Measurements from ENCODE around the gene ZDHHC4.
"Not testable (repeated sequence)": the region's sequence is repeated elsewhere in the genome, so short reads cannot be mapped to it uniquely, and the experiment has no call there.

ZDHHC4 gene

DNA sequence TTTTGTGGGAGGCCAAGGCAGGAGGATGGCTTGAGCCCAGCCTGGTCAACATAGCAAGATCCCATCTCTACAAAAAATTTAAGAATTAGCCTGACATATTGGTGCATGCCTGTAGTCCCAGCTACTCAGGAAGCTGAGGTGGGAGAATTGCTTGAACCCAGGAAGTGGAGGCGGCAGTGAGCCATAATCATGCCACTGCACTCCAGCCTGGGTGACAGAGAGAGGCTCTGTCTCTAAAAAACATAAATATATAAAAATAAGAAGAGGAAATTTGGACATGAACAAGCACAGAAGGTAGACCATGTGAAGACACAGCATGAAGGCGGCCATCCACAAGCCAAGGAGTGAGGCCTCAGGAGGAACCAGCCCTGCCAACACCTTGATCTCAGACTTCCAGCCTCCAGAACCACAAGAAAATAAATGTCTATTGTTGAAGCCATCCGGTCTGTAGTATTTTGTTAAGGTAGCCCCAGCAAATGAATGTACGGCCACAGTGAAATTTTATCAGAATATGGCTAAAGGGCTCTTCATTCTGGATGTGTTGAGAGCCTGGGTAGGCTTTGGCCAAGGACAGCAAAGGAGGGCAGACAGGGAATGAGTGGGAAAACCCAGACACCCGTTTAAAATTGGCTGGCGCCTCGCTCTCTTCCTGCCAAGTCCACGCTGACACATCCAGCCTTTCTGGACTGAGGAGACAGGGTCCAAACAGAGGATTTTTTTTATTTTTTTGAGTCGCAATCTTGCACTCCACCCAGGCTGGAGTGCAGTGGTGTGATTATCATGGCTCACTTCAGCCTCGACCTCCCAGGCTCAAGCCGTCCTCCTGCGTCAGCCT lies 13.1 kb upstream of the ZDHHC4 start:
- DNase-seq: no peak

DNA sequence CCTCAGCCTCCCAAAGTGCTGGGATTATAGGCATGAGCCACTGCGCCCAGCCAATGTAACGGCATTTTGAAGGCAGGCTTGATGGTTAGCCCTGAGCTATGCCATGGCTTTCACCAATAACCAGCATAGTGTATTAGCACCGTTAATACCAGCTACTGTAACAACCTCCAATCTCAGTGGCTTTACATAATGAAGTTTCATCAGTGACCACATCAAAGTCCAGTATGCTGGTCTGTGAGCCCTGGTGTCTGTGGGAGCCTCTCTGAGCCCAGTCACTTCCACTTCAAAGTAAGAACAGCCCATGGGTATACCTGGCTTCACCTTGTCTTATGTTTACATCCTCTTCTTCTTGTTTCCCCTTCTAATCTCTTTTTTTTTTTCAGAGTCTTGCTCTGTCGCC lies 11.6 kb upstream of the ZDHHC4 start:
- no peak for DNase-seq

- DNase-seq: no peak
Measured at GRCh38 chr7:6567886-6568285, 9.4 kb upstream of the ZDHHC4 start.

GRCh38 chr7:6571160-6571779 lies 6.0 kb upstream of the ZDHHC4 start:
- DNase-seq: no peak

DNA sequence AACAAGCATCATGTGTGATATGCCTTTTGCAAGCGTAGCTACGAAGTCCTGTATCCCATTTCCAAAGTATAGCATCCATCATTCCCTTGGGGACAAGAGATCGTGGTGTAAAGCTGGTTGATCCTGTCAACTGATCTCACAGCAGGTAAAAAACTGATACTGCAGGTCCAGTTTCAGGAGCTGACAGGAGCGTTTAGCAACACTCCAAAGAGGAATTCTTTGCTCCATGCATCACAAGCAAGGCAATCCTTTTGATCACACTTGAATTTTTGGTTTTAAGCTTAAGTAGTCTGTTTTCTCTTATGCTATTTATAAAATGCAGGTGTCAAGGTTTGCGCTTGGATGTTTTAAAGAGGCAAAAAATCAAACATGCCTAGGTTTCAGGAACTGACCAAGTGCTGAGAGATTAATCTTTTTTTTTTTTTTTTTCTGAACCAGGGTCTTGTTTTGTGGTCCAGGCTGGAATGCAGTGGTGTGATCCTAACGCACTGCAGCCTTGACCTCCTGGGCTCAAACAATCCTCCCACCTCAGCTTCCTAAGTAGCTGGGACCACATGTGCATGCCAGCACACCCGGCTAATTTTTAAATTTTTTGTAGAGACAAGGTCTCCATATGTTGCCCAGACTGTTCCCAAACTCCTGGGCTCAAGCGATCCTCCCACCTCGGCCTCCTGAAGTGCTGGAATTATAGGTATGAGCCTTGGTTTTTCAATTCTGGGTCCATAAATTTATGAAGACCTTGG lies 1.8 kb upstream of the ZDHHC4 start:
- DNase-seq: no peak

DNA sequence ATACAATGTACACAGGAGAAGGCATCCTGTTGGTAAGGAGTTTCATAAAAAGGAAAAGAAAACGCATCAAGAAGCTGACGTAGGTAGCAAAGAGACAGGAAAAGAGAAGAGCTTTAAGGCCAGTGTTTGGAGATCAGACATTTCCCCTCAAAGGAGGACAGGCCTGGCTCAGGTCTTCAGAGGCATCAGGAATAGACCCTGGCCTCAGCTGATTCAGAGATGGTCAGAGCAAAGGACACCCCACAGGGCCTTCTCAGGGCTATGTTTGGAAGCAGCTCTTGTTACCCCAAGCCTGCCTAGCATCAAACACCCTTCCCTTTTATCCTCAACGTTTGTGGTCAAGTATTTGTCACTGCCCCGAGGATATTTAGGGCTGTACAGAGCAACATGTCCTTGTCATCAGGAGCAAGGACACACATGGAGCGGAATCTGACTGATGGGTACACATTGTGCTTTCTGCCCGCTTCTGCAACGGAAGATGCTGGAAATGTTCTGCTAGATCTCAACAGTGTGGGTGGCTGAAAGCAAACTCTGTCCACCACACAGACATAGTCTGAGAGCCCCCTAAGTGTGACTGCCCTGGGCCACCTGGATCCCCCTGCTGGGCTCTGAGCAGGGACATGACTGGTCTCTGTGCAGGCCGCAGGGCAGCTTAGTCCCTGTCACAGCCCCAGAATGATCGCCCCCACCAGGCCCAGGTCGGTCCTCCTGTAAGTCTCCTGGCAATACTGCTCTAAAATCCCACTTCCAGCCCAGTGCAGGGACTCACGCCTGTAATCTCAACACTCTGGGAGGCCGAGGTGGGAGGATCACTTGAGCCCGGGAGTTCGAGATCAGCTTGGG lies 1.0 kb upstream of the ZDHHC4 start:
- no peak for DNase-seq

DNA sequence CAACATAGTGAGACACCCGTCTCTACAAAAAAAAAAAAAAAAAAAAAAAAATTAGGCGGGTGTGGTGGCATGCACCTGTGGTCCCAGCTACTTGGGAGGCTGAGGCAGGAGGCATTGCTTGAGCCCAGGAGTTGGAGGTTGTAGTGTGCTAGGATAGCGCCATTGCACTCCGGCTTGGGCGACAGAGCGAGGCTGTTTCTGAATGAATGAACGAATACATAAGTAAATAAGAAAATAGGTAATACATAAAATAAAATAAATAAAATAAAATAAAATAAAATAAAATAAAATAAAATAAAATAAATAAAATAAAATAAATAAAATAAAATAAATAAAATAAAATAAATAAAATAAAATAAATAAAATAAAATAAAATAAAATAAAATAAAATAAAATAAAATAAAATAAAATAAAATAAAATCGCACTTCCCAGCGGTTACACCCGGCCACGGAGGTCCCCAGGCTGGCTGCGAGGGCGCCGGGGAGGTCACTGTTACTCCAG lies 336 bp upstream of the ZDHHC4 start:
- not testable (repeated sequence) for DNase-seq

- no peak for DNase-seq
Measured at GRCh38 chr7:6578114-6579084, 1.1 kb downstream of the ZDHHC4 start.

DNA sequence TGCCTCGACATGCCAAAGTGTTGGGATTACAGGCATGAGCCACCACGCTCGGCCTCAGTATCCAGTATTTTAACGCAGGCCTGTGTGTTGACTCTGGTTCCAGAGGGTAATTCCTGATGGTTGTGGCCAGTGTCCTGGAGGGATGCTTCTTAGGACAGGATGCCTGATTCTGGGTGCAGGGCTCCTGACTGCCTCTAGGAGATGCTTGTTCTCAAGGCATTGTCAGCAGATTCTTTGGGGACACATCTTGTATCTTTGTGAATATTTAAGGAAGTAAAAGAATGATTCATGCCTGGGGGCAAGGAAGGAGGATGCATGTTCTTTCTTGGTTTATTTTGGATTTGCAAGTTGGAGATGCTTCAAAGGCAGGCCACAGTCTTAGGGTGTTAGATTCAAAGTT lies 2.2 kb downstream of the ZDHHC4 start:
- no peak for DNase-seq

DNA sequence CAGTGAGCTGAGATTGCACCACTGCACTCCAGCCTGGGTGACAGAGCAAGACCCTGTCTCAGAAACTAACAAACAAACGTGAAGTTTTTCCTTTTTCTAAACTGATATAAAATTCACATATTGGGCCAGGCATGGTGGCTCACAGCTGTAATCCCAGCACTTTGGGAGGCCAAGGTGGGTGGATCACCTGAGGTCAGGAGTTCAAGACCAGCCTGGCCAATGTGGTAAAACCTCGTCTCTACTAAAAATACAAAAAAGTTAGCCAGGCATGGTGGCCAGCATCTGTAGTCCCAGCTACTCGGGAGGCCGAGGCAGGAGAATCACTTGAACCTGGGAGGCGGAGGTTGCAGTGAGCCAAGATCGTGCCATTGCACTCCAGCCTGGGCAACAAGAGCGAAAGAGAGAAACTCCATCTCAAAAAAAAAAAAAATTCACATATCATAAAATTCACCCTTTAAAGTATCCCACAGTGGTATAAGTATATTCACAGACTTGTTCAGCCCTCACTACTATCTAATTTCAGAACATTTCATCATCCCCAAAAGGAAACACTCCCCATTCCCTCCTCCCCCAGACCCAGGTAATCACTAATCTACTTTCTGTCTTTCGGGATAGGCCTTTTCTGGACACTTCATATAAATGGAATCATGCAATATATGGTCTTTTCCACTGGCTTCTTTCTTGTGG lies 8.6 kb downstream of the ZDHHC4 start:
- not testable (repeated sequence) for DNase-seq

- DNase-seq: no peak
Measured at GRCh38 chr7:6588566-6588965, 11.3 kb downstream of the ZDHHC4 start.

GRCh38 chr7:6589151-6589828 lies 12.0 kb downstream of the ZDHHC4 start:
- no peak for DNase-seq

DNA sequence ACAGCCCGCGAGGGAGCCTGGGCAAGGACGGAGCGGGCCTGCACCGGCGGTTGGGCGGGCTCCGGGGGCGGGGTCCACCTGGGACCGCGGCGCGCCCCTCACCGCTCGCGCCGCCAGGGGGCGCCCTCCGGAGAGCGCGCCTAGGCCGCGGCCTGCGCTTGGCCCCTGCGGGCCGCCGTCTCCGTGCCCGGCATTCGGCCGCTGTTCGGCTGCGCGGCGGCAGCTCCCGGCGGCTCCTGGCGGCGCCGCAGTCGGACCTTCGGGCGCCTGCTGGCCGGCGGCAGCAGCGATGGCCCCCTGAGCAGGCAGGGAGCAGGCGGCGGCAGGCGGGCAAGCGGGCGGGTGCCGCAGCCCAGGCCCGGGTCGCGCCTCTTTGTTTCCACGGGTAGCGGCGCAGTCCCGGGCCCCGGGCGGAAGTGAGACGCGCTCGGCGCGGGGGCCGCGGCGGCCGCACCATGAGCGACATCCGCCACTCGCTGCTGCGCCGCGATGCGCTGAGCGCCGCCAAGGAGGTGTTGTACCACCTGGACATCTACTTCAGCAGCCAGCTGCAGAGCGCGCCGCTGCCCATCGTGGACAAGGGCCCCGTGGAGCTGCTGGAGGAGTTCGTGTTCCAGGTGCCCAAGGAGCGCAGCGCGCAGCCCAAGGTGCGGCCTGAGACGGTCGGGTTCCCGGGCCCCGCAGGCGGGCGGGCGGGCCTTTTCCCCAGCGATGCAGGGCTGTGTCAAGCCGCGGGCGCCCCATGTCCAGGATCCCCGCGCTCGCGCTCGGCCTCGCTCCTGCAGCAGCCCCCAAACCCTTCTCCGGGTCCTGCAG lies 12.8 kb downstream of the ZDHHC4 start, which contains the start of gene INTS15:
TSS of gene INTS15 (plus strand) at position 193 of the 816 bp plus-strand sequence. CDS start at position 456, 263 bp downstream.
- DNase-seq: peak; percentile 79

DNA sequence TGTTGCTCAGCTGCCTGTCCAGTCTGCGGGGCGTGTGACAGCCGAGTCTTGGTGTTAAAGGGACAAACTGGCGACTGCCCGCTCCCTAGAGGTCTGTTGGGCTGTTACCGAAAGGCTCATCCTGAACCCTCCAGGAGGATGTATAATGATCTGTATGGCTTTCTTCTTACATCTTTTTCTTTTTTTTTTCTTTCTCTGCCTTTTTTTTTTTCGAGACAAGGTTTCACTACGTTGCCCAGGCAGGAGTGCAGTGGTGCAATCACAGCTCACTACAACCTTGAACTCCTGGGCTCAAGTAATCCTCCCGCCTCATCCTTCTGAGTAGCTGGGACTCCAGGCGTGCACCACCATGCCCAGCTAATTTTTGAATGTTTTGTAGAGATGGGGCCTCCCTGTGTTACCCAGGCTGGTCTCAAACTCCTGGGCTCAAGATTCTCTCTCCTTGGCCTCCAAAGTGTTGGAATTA lies 13.4 kb downstream of the ZDHHC4 start:
- DNase-seq: no peak

GRCh38 chr7:6600093-6600492 lies 22.8 kb downstream of the ZDHHC4 start:
- DNase-seq: no peak

DNA sequence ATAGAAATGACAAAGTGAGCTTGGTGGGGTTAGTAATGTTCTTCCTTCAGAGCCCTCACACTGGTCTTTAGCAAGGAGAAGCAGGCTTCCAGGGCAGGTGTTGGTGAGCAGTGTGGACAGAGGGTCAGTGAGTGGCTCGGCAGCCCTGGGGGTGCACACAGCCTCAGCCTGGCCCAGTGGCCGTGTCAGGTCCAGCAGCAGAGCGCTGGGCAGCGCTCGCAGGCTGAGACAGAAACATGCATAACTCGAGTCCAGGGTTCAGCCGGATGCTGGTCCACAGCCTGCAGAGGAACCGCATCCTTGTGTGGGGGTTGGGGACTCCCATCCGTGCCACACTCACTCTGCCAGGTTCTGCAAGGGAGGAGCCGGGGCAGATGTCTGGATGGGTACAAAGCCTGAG lies 27.2 kb downstream of the ZDHHC4 start:
- DNase-seq: no peak

GRCh38 chr7:6606866-6607583 lies 29.8 kb downstream of the ZDHHC4 start:
- DNase-seq: no peak

DNA sequence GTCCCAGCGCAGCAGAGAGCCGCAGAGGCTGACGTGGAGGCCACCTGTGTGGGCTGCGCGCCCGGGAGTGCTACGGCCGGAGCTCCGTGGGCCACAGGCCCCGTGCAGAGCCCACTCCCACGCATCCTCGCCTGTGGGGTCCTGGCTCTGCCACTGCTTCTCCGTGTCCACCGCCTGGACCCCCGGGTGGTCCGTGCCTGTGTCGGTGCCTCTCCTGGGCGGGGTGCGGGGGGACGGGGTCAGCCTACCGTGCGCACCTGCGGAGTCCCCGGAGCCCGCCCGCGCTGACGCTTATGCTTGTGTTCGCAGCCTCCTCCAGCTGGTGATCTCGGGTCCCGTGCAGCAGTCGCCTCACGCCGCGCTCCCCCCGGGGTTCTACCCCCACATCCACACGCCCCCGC lies 30.4 kb downstream of the ZDHHC4 start:
- no peak for DNase-seq
